ENCODE results near the gene MECR. TPM values are rescaled to one million over a fixed set of nuclear protein-coding genes. Genes with fewer than 3 reads are reported as not detected.

Gene MECR
- polyA plus RNA-seq, 1 of the 3 experiments (the other 2 are of a cell fraction): 38.3 TPM

DNA sequence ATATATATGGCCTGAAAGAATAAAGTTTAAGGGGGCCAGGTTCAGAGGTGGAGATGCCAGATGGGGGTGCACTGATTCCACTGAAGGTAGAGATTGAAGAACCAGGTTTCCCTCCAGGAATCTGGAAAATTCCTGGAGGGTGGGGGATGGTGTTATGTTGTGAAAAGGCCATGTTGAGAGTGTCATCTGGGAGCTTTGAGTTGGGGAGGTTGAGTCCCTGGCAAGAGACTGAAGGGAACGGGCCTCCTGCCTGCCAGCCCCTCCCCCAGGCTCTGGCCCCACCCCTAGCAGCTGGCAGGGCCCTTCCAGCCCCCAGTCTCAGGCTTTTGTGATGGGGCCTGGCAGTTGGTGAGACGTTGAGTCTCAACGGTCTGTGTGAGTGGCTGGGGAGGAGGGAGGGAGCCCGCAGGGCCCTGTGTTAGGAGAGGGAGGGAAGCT is 9.7 kb upstream of the MECR start:
- TF ChIP-seq, protein P1, sequence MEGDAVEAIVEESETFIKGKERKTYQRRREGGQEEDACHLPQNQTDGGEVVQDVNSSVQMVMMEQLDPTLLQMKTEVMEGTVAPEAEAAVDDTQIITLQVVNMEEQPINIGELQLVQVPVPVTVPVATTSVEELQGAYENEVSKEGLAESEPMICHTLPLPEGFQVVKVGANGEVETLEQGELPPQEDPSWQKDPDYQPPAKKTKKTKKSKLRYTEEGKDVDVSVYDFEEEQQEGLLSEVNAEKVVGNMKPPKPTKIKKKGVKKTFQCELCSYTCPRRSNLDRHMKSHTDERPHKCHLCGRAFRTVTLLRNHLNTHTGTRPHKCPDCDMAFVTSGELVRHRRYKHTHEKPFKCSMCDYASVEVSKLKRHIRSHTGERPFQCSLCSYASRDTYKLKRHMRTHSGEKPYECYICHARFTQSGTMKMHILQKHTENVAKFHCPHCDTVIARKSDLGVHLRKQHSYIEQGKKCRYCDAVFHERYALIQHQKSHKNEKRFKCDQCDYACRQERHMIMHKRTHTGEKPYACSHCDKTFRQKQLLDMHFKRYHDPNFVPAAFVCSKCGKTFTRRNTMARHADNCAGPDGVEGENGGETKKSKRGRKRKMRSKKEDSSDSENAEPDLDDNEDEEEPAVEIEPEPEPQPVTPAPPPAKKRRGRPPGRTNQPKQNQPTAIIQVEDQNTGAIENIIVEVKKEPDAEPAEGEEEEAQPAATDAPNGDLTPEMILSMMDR (IDR thresholded peaks at IDR 0.05): peak; percentile 40
- no peak for TF ChIP-seq EZH2phosphoT487 (IDR thresholded peaks at IDR 0.05; ENCODE audit: borderline replicate concordance, low read depth)
- peak; percentile 65 for TF ChIP-seq RAD21 (IDR thresholded peaks at IDR 0.05; ENCODE audit: low read length)
- TF ChIP-seq SMC3 (IDR thresholded peaks at IDR 0.05; ENCODE audit: low read depth, low read length): peak; percentile 25; the same call in 1 of the 2 replicates
- TF ChIP-seq EP300 (IDR thresholded peaks at IDR 0.05; ENCODE audit: borderline replicate concordance in 1 of 2, low read depth in 1 of 2, low read length in 1 of 2): no peak
- TF ChIP-seq CHD2 (IDR thresholded peaks at IDR 0.05; ENCODE audit: low read length, partially characterized antibody): no peak
- no peak for TF ChIP-seq FOSL2 (IDR thresholded peaks at IDR 0.05; ENCODE audit: borderline replicate concordance, low read depth)
- TF ChIP-seq, protein P2, sequence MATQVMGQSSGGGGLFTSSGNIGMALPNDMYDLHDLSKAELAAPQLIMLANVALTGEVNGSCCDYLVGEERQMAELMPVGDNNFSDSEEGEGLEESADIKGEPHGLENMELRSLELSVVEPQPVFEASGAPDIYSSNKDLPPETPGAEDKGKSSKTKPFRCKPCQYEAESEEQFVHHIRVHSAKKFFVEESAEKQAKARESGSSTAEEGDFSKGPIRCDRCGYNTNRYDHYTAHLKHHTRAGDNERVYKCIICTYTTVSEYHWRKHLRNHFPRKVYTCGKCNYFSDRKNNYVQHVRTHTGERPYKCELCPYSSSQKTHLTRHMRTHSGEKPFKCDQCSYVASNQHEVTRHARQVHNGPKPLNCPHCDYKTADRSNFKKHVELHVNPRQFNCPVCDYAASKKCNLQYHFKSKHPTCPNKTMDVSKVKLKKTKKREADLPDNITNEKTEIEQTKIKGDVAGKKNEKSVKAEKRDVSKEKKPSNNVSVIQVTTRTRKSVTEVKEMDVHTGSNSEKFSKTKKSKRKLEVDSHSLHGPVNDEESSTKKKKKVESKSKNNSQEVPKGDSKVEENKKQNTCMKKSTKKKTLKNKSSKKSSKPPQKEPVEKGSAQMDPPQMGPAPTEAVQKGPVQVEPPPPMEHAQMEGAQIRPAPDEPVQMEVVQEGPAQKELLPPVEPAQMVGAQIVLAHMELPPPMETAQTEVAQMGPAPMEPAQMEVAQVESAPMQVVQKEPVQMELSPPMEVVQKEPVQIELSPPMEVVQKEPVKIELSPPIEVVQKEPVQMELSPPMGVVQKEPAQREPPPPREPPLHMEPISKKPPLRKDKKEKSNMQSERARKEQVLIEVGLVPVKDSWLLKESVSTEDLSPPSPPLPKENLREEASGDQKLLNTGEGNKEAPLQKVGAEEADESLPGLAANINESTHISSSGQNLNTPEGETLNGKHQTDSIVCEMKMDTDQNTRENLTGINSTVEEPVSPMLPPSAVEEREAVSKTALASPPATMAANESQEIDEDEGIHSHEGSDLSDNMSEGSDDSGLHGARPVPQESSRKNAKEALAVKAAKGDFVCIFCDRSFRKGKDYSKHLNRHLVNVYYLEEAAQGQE (IDR thresholded peaks at IDR 0.05; ENCODE audit: low read depth, low read length): no peak
- TF ChIP-seq, protein P3, sequence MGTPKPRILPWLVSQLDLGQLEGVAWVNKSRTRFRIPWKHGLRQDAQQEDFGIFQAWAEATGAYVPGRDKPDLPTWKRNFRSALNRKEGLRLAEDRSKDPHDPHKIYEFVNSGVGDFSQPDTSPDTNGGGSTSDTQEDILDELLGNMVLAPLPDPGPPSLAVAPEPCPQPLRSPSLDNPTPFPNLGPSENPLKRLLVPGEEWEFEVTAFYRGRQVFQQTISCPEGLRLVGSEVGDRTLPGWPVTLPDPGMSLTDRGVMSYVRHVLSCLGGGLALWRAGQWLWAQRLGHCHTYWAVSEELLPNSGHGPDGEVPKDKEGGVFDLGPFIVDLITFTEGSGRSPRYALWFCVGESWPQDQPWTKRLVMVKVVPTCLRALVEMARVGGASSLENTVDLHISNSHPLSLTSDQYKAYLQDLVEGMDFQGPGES (IDR thresholded peaks at IDR 0.05; ENCODE audit: low read depth, low read length): no peak
- no peak for TF ChIP-seq TAF1 (IDR thresholded peaks at IDR 0.05; ENCODE audit: borderline replicate concordance, low read depth, low read length)
- TF ChIP-seq RCOR1 (IDR thresholded peaks at IDR 0.05; ENCODE audit: low read length): no peak
- TF ChIP-seq, protein P4, sequence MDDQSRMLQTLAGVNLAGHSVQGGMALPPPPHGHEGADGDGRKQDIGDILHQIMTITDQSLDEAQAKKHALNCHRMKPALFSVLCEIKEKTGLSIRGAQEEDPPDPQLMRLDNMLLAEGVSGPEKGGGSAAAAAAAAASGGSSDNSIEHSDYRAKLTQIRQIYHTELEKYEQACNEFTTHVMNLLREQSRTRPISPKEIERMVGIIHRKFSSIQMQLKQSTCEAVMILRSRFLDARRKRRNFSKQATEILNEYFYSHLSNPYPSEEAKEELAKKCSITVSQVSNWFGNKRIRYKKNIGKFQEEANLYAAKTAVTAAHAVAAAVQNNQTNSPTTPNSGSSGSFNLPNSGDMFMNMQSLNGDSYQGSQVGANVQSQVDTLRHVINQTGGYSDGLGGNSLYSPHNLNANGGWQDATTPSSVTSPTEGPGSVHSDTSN (IDR thresholded peaks at IDR 0.05): no peak
- TF ChIP-seq NRF1 (IDR thresholded peaks at IDR 0.05; ENCODE audit: low read depth, low read length): no peak
- H3K9ac ChIP-seq: no peak overlapping the region
- POLR2A ChIA-PET: no interaction called here
- H2AFZ ChIP-seq (ENCODE audit: low read depth): no peak overlapping the region
- peaks cover 10 to 56% of the 10 kb centered on the region in 2 experiments; a peak in 3 of 4 replicates for H3K4me1 ChIP-seq (ENCODE audit: control insufficient read depth in 1 of 2, insufficient read depth in 2 of 2, low read depth in 1 of 2, low read length in 1 of 2)
- no peaks in the 10 kb centered on the region for H3K36me3 ChIP-seq (replicated peaks in 1 of 2; ENCODE audit: control insufficient read depth in 1 of 2, insufficient read depth in 2 of 2, low read length in 1 of 2)
- WGBS (ENCODE audit: low lambda C conversion rate): 58% methylated on average over 3 of the region's 4 CpGs
- H3K27me3 ChIP-seq (ENCODE audit: insufficient read depth): peaks cover 6% of the 10 kb centered on the region
- no peaks in the 10 kb centered on the region for H4K20me1 ChIP-seq (ENCODE audit: insufficient read depth)
- H3K9me2 ChIP-seq: no peaks in the 10 kb centered on the region
- no peak overlapping the region for H3K4me2 ChIP-seq
- no peaks in the 10 kb centered on the region for H3K9me3 ChIP-seq
- H3F3A ChIP-seq (replicated peaks; ENCODE audit: insufficient read depth): no peaks in the 10 kb centered on the region
- H3K79me2 ChIP-seq (ENCODE audit: insufficient read depth): no peaks in the 10 kb centered on the region
- peak; percentile 49 for DNase-seq
- peak overlapping the region in 1 of 2 experiments; percentile 7; a peak in 1 of 4 replicates for H3K27ac ChIP-seq (ENCODE audit: low read depth in 2 of 2, low read length in 1 of 2)
- CTCF ChIA-PET: interaction anchor here (0.6 to 3.7 kb wide), 29 partner anchors 13 to 1467 kb away, joined by 3 to 26 read pairs (median 4); no protein-coding TSS in a partner anchor
- H3K4me3 ChIP-seq (ENCODE audit: low read depth in 2 of 2, low read length in 1 of 2): no peak overlapping the region
